DOHH2 (cell line): Measurements from ENCODE around the gene ESRRG.

Source experiments
- EZH2phosphoT487 ChIP-seq: fragments of 200-600 bp; sonication (generic); IDR thresholded peaks from 2 replicates; pipeline ENCODE4 v1.6.1; 2017; ENCODE audit warnings: borderline replicate concordance, mild to moderate bottlenecking, antibody characterized with exemption, low read length, moderate library complexity, mixed read lengths
- TF ChIP-seq, protein P1 (sequence below): fragments of 200-600 bp; sonication (generic); IDR thresholded peaks from one replicate; pipeline ENCODE4 v1.5.1; 2014; ENCODE audit warnings: antibody characterized with exemption, mild to moderate bottlenecking, low read depth, low read length; ENCODE audit not compliant: poor library complexity, severe bottlenecking

DNA sequence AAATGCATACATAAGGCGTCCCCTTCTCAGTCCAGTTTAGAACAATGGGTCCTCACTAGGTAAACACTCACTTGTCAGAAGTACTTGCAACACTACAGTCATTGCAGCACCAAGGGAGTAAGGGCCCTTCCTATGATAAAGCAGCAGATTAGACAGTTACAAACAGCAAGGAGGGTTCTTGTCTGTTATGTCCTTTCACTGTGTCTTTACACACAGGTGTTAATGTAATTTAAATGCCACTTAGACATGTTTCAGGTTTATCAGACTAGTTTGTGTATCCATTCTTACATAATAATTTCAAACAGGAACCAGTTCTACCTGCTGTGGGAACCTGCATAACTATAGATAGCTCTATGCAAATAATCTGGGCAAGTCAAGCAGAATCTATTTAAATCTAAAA lies 194.4 kb downstream of the ESRRG start:
- TF ChIP-seq, protein P1, sequence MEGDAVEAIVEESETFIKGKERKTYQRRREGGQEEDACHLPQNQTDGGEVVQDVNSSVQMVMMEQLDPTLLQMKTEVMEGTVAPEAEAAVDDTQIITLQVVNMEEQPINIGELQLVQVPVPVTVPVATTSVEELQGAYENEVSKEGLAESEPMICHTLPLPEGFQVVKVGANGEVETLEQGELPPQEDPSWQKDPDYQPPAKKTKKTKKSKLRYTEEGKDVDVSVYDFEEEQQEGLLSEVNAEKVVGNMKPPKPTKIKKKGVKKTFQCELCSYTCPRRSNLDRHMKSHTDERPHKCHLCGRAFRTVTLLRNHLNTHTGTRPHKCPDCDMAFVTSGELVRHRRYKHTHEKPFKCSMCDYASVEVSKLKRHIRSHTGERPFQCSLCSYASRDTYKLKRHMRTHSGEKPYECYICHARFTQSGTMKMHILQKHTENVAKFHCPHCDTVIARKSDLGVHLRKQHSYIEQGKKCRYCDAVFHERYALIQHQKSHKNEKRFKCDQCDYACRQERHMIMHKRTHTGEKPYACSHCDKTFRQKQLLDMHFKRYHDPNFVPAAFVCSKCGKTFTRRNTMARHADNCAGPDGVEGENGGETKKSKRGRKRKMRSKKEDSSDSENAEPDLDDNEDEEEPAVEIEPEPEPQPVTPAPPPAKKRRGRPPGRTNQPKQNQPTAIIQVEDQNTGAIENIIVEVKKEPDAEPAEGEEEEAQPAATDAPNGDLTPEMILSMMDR = no peak
- TF ChIP-seq EZH2phosphoT487 = no peak
